ENCODE data around the gene PIGX. TPM values are rescaled to one million over a fixed set of nuclear protein-coding genes. Genes with fewer than 3 reads are reported as not detected.

PIGX gene
- total and polyA plus RNA-seq, 2 of the 4 experiments (the other 2 are of a cell fraction): 9.4 to 14.5 TPM

DNA sequence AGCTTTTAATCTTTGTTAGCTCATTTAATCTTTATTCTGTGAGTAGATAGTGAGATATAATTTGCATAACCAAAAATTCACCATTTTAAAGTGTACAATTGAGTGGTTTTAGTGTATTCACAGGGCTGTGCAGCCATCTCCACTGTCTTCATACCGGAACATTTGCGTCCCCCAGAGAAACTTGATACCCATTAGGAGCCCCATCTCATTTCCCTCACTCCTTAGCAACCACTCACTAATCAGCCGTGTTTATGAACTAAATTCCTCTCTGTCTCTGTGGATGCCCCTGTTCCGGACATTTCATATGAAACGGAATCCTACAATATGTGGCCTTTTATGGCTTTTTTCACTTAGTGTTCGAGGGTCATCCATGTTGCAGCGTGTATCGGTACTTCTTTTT lies 65.7 kb downstream of the PIGX start:
- Histone ChIP-seq H3K27me3 (ENCODE audit: control insufficient read depth, insufficient read depth, low read length) (no peaks in the 10 kb centered on the region), H3K4me1 (ENCODE audit: control insufficient read depth, insufficient read depth, low read length) (peaks cover 10% of the 10 kb centered on the region), H3K14ac (replicated peaks; ENCODE audit: low read depth, low read length) (no peak overlapping the region), H2BK120ac (ENCODE audit: low read depth, low read length) (no peak overlapping the region), H3K9me3 (ENCODE audit: control insufficient read depth, insufficient read depth, low read length) (peaks cover 3% of the 10 kb centered on the region; the same call in 1 of the 2 replicates), H4K5ac (ENCODE audit: low read depth, low read length) (no peak overlapping the region), H2AFZ (replicated peaks; ENCODE audit: low read length, poor library complexity) (no peak overlapping the region), H3K79me1 (ENCODE audit: low read depth in 1 of 2, low read length in 2 of 2) (peaks cover 48 to 82% of the 10 kb centered on the region in 2 experiments), H3K9ac (ENCODE audit: low read depth, low read length) (no peak overlapping the region), H3K36me3 (ENCODE audit: control insufficient read depth, insufficient read depth, low read length) (peaks cover 4% of the 10 kb centered on the region), H4K20me1 (ENCODE audit: insufficient read depth, low read length) (peaks cover 59% of the 10 kb centered on the region), H3K18ac (ENCODE audit: low read depth, low read length) (no peak overlapping the region), H2AK5ac (ENCODE audit: low read depth, low read length) (no peak overlapping the region), H2AK9ac (replicated peaks; ENCODE audit: low read depth, low read length, poor library complexity) (no peak overlapping the region), H3K4ac (ENCODE audit: low read depth, low read length) (no peak overlapping the region), H3K56ac (ENCODE audit: extremely low read depth, insufficient read depth, low read length) (no peak overlapping the region), H3K9me1 (ENCODE audit: insufficient read depth, low read length) (peaks cover 9% of the 10 kb centered on the region), H4K91ac (ENCODE audit: insufficient read depth, low read depth, low read length) (no peak overlapping the region), H3K27ac (ENCODE audit: insufficient read depth, low read length) (no peak overlapping the region), H3K23ac (ENCODE audit: low read depth, low read length) (no peak overlapping the region), H3K4me3 (ENCODE audit: insufficient read depth, low read depth, low read length) (no peak overlapping the region), H4K8ac (ENCODE audit: low read depth in 2 of 2, low read length in 2 of 2) (no peak overlapping the region), H3K4me2 (ENCODE audit: low read depth, low read length) (peak overlapping the region; percentile 31; the same call in 1 of the 2 replicates), H2BK5ac (ENCODE audit: low read depth, low read length, poor library complexity, severe bottlenecking) (peak overlapping the region; percentile 59), H2BK15ac (ENCODE audit: low read depth, low read length) (no peak overlapping the region), H2BK20ac (ENCODE audit: low read depth, low read length) (no peak overlapping the region)
- in situ Hi-C loops (cut with MboI; ENCODE audit: low sequenced_read_pairs) (no loop called here), dilution Hi-C loops (cut with HindIII; ENCODE audit: low sequenced_read_pairs, unreplicated experiment) (no loop called here), intact Hi-C loops (cut with micrococcal nuclease) (loop anchor here (5.0 kb wide), 1 partner anchor 36 kb away; no protein-coding TSS in a partner anchor)
- POLR2A ChIA-PET (ENCODE audit: unreplicated experiment): no interaction called here
- CTCF ChIA-PET: interaction anchor here (1.1 kb wide), 1 partner anchor 12 kb away, joined by 3 read pairs; no protein-coding TSS in a partner anchor
- ATAC-seq (ENCODE audit: low read depth): peak; percentile 18; the same call in 1 of the 2 replicates
- no CpG with 5 or more reads among the region's 8 CpGs for WGBS, 2 experiments (ENCODE audit: extremely low coverage in 2 of 2, insufficient read length in 1 of 2)
- TF ChIP-seq CHD1 (IDR thresholded peaks at IDR 0.05; ENCODE audit: low read depth, low read length) (no peak), NFE2L2 (IDR thresholded peaks at IDR 0.05; ENCODE audit: low read depth, low read length) (no peak), FOS (IDR thresholded peaks at IDR 0.05; ENCODE audit: low read depth, low read length) (no peak), MAFK (IDR thresholded peaks at IDR 0.05; ENCODE audit: low read depth, low read length) (no peak), MAZ (IDR thresholded peaks at IDR 0.05; ENCODE audit: borderline replicate concordance, low read depth, low read length) (no peak), RAD21 (IDR thresholded peaks at IDR 0.05; ENCODE audit: low read length) (no peak)
- TF ChIP-seq, protein P1, sequence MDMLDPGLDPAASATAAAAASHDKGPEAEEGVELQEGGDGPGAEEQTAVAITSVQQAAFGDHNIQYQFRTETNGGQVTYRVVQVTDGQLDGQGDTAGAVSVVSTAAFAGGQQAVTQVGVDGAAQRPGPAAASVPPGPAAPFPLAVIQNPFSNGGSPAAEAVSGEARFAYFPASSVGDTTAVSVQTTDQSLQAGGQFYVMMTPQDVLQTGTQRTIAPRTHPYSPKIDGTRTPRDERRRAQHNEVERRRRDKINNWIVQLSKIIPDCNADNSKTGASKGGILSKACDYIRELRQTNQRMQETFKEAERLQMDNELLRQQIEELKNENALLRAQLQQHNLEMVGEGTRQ (IDR thresholded peaks at IDR 0.05; ENCODE audit: low read depth, low read length): no peak
- BruUV-seq (replicated peaks): no TSS peak
- DNase-seq: no peak
